Endometrial microvascular endothelial cells (primary cell): ENCODE data around the gene NKX3-2. TPM values are rescaled to one million over a fixed set of nuclear protein-coding genes. Genes with fewer than 3 reads are reported as not detected.

Experiments
- in situ Hi-C: cut with HindIII; loops from 2 replicates; pipeline ENCODE4 v1.10.0; 2017; ENCODE audit warnings: low sequenced_read_pairs, low pct_unique_long_range_greater_than_20kb; ENCODE audit errors: inconsistent ontology term
- total RNA-seq: library from RNA; depleted of rRNA; stranded (reverse); fragments of >200 nt; gene quantifications from one replicate; pipeline ENCODE4 v1.2.3, GENCODE V29; 2015; ENCODE audit errors: inconsistent ontology term

Gene NKX3-2
- total RNA-seq, 1 donor from 2014 or later = not detected

- in situ Hi-C loops = no loop called here
Measured at GRCh38 chr4:13546941-13547484, 2.7 kb upstream of the NKX3-2 start.

DNA sequence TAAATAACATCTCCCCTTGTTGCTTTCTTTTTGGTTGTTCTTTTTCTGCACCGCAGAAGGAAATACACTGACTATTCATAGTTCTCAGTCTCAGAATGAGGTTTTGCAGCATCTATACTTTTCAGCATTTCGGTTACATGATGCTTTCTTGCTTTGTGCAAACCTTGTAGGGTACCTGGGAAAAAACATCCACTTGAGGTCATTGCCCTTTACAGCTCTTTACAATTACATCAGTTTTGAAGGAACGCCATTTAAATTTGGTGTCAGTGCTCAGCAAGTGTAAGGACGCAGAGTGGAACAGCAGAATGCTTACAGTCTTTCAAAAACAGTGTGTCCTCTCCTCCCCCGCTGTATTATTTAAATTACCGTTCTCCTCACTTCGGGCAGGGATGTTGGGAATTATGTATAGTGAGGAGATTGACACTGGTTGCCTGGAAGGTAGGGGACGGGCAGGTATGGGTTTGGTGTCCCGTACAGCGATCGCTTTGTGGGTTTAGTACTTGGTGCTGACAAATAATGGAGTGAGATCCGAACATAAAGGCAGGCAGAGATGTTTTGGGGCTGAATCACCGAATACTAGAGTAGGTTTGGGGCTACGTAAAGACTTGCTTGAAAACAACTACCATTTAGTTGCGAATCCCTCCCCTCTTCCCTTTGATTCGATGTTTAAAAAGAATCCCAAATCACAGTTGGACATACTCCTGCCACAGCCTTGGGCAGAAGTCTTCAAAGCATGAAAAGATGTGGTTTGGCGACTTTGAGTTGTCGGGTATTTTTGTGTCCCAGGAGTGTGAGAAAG, 2.0 kb upstream of the NKX3-2 start:
- in situ Hi-C loops = no loop called here

DNA sequence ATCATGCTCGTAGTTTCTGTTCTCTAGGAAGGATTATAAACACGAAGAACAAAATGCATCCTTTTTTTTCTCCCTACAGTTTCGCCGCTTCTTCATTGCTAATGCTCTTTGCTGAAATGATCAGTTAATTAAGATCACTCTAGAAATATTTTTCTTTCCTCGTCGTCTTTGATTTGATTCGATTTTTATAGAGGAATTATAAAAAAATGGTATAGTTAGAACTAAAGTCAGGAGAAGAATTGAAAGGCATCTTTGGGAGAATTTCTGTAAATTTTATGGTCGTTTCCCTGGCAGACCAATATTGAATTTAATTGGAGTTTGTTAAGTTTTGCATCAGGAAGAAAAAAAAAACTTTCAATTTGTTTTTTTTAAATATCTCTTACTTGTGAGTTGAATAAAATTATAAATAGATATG, 1.1 kb upstream of the NKX3-2 start:
- in situ Hi-C loops = no loop called here

GRCh38 chr4:13544606-13545393, 492 bp upstream of the NKX3-2 start:
- in situ Hi-C loops = no loop called here

GRCh38 chr4:13543032-13543838, 1.1 kb downstream of the NKX3-2 start:
- in situ Hi-C loops = no loop called here

DNA sequence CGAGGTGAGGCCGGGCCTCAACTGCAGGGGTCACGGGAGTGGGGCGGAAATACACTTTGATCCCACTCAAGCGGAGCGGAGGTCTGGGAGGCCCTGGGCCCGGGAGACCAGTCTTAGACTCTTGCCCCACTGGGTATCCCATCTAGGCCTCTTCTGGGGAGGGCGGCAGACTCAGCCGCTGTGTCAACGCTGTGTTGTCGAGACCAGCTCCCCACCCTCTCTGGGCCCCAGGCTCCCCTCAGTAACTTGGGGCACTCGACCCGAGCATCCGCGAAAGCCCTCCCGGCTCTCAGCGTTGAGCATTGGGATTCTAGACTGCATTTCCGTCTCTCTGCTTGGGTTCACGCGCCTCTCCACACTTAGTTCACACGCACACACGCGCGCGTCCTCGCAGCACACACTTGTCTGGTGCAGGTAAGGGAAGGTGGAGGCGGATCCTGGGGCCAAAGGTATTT, 1.7 kb downstream of the NKX3-2 start:
- in situ Hi-C loops = no loop called here

DNA sequence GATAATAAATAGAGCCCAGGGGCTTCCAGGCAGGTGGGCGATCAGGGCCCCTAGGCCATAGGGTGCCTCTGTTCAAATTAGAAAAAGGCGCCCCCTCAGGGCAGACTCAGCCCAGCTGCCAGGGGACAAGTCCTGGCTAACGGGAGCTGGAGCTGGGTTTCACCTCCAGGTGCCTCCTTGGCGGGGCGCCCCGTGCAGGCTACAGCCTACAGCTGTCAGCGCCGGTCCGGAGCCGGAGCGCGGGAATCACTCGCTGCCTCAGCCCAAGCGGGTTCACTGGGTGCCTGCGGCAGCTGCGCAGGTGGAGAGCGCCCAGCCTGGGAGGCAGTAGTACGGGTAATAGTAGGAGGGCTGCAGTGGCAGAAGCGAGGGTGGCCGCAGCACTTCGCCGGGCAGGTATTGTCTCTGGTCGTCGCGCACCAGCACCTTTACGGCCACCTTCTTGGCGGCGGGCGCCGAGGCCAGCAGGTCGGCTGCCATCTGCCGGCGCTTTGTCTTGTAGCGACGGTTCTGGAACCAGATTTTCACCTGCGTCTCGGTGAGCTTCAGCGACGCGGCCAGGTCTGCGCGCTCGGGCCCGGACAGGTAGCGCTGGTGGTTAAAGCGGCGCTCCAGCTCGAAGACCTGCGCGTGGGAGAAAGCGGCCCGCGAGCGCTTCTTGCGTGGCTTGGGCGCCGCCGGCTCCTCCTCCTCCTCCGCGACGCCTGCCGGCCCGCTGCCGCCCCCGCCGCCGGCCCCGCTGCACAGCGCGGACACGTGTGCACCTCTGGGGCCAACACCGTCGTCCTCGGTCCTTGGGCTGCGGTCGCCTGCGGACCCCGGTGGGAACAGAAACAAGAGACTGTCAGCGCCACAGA, 2.4 kb downstream of the NKX3-2 start:
- in situ Hi-C loops = no loop called here

GRCh38 chr4:13541176-13541604, 3.1 kb downstream of the NKX3-2 start:
- in situ Hi-C loops = no loop called here

GRCh38 chr4:13540446-13541175, 3.7 kb downstream of the NKX3-2 start:
- in situ Hi-C loops = no loop called here

DNA sequence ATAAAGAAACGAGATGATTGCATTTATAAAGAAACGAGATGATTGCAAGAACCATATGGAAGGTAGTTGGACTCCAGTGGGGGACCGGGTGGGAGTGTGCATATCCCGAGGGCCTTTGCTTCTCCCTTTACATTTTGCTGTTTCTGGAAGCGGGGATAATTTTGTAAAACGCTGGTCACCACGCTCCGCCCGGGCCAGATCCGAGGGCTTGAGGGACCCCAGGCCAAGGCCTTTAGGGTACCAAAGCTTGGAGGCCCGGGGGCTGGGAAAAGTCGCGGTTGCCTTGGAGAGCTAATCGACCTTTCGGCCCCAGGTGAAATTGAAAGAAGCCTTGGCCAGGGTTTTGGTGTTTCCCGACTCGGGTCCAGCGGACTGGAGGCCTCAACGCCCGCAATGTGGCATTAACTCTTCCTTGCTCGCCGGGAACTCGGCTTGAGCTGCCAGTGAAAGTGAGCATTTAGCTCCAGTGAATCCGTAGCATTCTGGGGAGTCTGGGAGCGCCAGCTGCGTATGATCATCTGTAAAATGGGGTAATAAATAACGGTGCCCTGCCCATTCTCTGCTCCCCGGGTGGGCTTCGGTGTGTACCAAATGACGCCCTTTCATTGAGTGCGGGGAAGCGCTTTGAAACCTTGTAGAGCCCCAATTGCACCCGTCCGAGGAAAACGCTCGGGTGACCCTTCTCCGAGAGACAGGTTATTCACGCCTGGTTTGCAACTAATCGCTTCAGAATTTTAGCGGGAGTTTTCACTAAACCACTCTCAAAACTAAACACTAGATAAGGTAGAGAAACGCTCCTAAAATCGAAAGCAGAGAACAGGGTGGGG, 4.5 kb downstream of the NKX3-2 start:
- in situ Hi-C loops = no loop called here

- in situ Hi-C loops = no loop called here
Measured at GRCh38 chr4:13539047-13539618, 5.2 kb downstream of the NKX3-2 start.

- in situ Hi-C loops = no loop called here
Measured at GRCh38 chr4:13538427-13538973, 5.8 kb downstream of the NKX3-2 start.

- in situ Hi-C loops = no loop called here
Measured at GRCh38 chr4:13537832-13538177, 6.5 kb downstream of the NKX3-2 start.

DNA sequence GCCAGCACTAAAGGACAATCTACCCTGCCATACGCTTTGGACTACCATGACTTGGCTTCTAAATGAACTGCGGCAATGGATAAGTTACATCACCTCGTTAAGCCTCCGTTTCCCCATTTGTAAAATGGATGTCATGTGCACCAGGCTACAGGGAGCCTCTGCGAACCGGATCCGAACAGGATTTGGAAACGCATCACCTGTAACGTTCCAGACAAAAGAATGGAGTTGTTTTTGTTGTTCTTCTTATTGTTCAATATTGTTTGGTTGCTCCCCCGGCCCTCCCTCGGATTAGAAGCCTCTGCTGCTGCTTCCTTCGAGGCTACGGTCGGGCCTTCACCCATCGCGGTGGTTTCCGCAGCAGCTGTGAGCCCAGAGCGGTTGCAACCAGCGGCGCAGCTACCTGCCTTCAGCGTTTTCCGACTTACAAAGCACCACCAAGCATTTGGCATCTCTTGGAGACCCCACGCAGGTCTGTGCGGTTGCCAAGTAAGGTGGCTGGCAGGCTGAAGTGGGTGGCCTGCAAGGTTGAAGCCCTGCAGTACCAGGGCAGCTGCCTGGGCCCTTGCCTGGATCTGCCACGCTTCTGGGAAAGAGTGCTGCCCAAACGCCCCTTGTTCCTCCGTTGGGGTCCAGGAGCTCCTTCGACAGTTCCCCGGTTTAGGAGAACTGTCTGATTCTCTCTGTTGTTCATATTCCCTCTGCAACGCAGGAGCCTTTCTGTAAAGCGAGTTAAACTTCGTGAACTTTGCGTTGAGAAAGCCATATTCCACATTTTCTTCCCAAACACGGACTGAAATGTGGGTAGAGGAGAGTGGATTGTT, 7.1 kb downstream of the NKX3-2 start:
- in situ Hi-C loops = no loop called here

DNA sequence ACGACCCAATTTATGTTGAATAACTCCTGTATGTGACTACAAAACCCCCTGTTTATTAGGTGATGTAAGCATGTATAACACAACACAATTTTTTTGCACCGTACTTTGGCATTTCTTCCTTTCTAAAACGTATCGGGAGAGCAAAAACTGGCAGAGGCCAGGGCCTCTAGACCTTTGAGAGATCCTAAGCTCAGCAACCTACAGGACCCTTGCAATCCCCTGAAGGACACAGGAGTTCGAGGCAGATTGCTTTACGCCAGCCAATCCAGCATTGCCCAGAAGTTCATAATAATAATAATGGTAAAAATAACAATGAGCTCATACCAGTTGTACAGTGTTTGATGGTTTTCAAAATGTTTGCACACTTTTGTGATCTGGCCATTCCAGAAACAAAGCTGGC, 7.7 kb downstream of the NKX3-2 start:
- in situ Hi-C loops = no loop called here
